IMR-90 (cell line): ENCODE data around the gene KCNJ6. TPM values are rescaled to one million over a fixed set of nuclear protein-coding genes. Genes with fewer than 3 reads are reported as not detected.

ENCODE experiments used
- ATAC-seq: fragments of 200-7000 bp; cut with Tn5 transposase; 2 replicates; pipeline ENCODE4 v1.9.1; 2020; ENCODE audit warnings: low read depth, mild to moderate bottlenecking, moderate library complexity
- BruUV-seq: library from RNA; stranded (reverse); fragments of 400-500 nt; replicated peaks from 2 replicates; lab custom pipeline; 2021; lab: Mats Ljungman, UMichigan
- CTCF ChIA-PET: fragments of 300-600 bp; formaldehyde crosslinking; extraction: SDS; loops from one replicate; lab custom pipeline; 2021; ENCODE audit warnings: antibody characterized with exemption; lab: Yijun Ruan, JAX
- POLR2A ChIA-PET: fragments of 300-600 bp; sonication (Branson Sonifier 250); formaldehyde crosslinking; loops from one replicate; lab custom pipeline; 2022; ENCODE audit warnings: antibody characterized with exemption; ENCODE audit not compliant: unreplicated experiment; lab: Charles Lee
- DNase-seq: peaks from one replicate; pipeline ENCODE4 v3.0.0; 2013
- H2AFZ ChIP-seq: replicated peaks from 2 replicates; pipeline ENCODE3; 2013; ENCODE audit warnings: low read length, mild to moderate bottlenecking; ENCODE audit not compliant: poor library complexity
- H2AK5ac ChIP-seq: 2 replicates; pipeline ENCODE4 v1.6.1; 2013; ENCODE audit warnings: low read depth, low read length, inconsistent platforms
- H2AK9ac ChIP-seq: replicated peaks from 2 replicates; pipeline ENCODE3; 2013; ENCODE audit warnings: mild to moderate bottlenecking, low read depth, low read length, moderate library complexity; ENCODE audit not compliant: poor library complexity
- H2BK120ac ChIP-seq: 2 replicates; pipeline ENCODE4 v1.6.1; 2013; ENCODE audit warnings: low read depth, low read length, inconsistent platforms
- H2BK15ac ChIP-seq: 3 replicates; pipeline ENCODE4 v1.6.1; 2013; ENCODE audit warnings: low read depth, low read length, inconsistent platforms
- H2BK20ac ChIP-seq: 2 replicates; pipeline ENCODE4 v1.6.1; 2013; ENCODE audit warnings: low read depth, mild to moderate bottlenecking, inconsistent platforms, low read length, moderate library complexity
- H2BK5ac ChIP-seq: 2 replicates; pipeline ENCODE4 v1.6.1; 2013; ENCODE audit warnings: mild to moderate bottlenecking, low read depth, low read length, inconsistent platforms; ENCODE audit not compliant: poor library complexity, severe bottlenecking
- H3K14ac ChIP-seq: replicated peaks from 2 replicates; pipeline ENCODE4 v1.6.1; 2013; ENCODE audit warnings: low read depth, low read length, inconsistent platforms
- H3K18ac ChIP-seq: 2 replicates; pipeline ENCODE4 v1.6.1; 2013; ENCODE audit warnings: low read depth, low read length, control low read depth
- H3K23ac ChIP-seq: 2 replicates; pipeline ENCODE4 v1.6.1; 2013; ENCODE audit warnings: low read depth, low read length, inconsistent platforms
- H3K27ac ChIP-seq: 2 replicates; pipeline ENCODE4 v1.5.1; 2013; ENCODE audit warnings: mild to moderate bottlenecking, control low read depth, low read length; ENCODE audit not compliant: insufficient read depth
- H3K27me3 ChIP-seq: 2 replicates; pipeline ENCODE4 v1.6.1; 2013; ENCODE audit warnings: low read length; ENCODE audit not compliant: control insufficient read depth, insufficient read depth
- H3K36me3 ChIP-seq: 2 replicates; pipeline ENCODE4 v1.6.1; 2013; ENCODE audit warnings: low read length, mixed read lengths; ENCODE audit not compliant: control insufficient read depth, insufficient read depth
- H3K4ac ChIP-seq: 2 replicates; pipeline ENCODE4 v1.6.1; 2013; ENCODE audit warnings: low read depth, low read length, inconsistent platforms
- H3K4me1 ChIP-seq: 2 replicates; pipeline ENCODE4 v1.6.1; 2013; ENCODE audit warnings: low read length, mixed read lengths; ENCODE audit not compliant: control insufficient read depth, insufficient read depth
- H3K4me2 ChIP-seq: 2 replicates; pipeline ENCODE4 v1.6.1; 2013; ENCODE audit warnings: low read depth, mild to moderate bottlenecking, control low read depth, low read length, moderate library complexity
- H3K4me3 ChIP-seq: 2 replicates; pipeline ENCODE4 v1.5.1; 2013; ENCODE audit warnings: low read depth, mild to moderate bottlenecking, control low read depth, low read length, moderate library complexity; ENCODE audit not compliant: insufficient read depth
- H3K56ac ChIP-seq: 2 replicates; pipeline ENCODE4 v1.6.1; 2013; ENCODE audit warnings: low read length, inconsistent platforms; ENCODE audit not compliant: insufficient read depth; ENCODE audit errors: extremely low read depth
- H3K79me1 ChIP-seq, 2 experiments: 2 replicates each; pipeline ENCODE4 v1.6.1; 2013; ENCODE audit warnings: low read length in 2 of 2, inconsistent platforms in 1 of 2, low read depth in 1 of 2
- H3K9ac ChIP-seq: 2 replicates; pipeline ENCODE4 v1.6.1; 2013; ENCODE audit warnings: low read depth, low read length, control low read depth
- H3K9me1 ChIP-seq: 2 replicates; pipeline ENCODE4 v1.6.1; 2013; ENCODE audit warnings: low read length, inconsistent platforms; ENCODE audit not compliant: insufficient read depth
- H3K9me3 ChIP-seq: 2 replicates; pipeline ENCODE4 v1.6.1; 2013; ENCODE audit warnings: low read length; ENCODE audit not compliant: control insufficient read depth, insufficient read depth
- H4K20me1 ChIP-seq: 2 replicates; pipeline ENCODE4 v1.6.1; 2013; ENCODE audit warnings: low read length, inconsistent platforms; ENCODE audit not compliant: insufficient read depth
- H4K5ac ChIP-seq: 2 replicates; pipeline ENCODE4 v1.6.1; 2013; ENCODE audit warnings: mild to moderate bottlenecking, low read depth, low read length, control low read depth
- H4K8ac ChIP-seq, 2 experiments: 2 replicates each; pipeline ENCODE4 v1.6.1; 2013; ENCODE audit warnings: low read depth in 2 of 2, low read length in 2 of 2, control low read depth in 1 of 2, inconsistent platforms in 1 of 2
- H4K91ac ChIP-seq: 2 replicates; pipeline ENCODE4 v1.6.1; 2013; ENCODE audit warnings: low read depth, low read length, inconsistent platforms; ENCODE audit not compliant: insufficient read depth
- BHLHE40 ChIP-seq: fragments of 150-350 bp; IDR thresholded peaks from 2 replicates; pipeline ENCODE4 v1.6.1; 2016; ENCODE audit warnings: mild to moderate bottlenecking, low read depth, low read length
- CEBPB ChIP-seq: IDR thresholded peaks from 2 replicates; pipeline ENCODE4 v1.6.1; 2012; ENCODE audit warnings: low read depth, low read length, improper control_type of control experiment
- FOS ChIP-seq: fragments of 150-350 bp; IDR thresholded peaks from 2 replicates; pipeline ENCODE4 v1.6.1; 2016; ENCODE audit warnings: low read depth, low read length
- MAZ ChIP-seq: IDR thresholded peaks from 2 replicates; pipeline ENCODE4 v1.6.1; 2012; ENCODE audit warnings: low read depth, mild to moderate bottlenecking, low read length, improper control_type of control experiment, moderate library complexity, borderline replicate concordance
- MXI1 ChIP-seq: IDR thresholded peaks from 2 replicates; pipeline ENCODE4 v1.6.1; 2012; ENCODE audit warnings: low read depth, mild to moderate bottlenecking, low read length, moderate library complexity, borderline replicate concordance
- NFE2L2 ChIP-seq: fragments of 150-350 bp; IDR thresholded peaks from 2 replicates; pipeline ENCODE4 v1.6.1; 2016; ENCODE audit warnings: low read depth, mild to moderate bottlenecking, low read length
- POLR2A ChIP-seq: IDR thresholded peaks from 2 replicates; pipeline ENCODE4 v1.6.1; 2012; ENCODE audit warnings: mild to moderate bottlenecking, low read depth, low read length
- RAD21 ChIP-seq: IDR thresholded peaks from 2 replicates; pipeline ENCODE4 v1.6.1; 2012; ENCODE audit warnings: low read length, improper control_type of control experiment
- RCOR1 ChIP-seq: IDR thresholded peaks from 2 replicates; pipeline ENCODE4 v1.6.1; 2012; ENCODE audit warnings: mild to moderate bottlenecking, low read length, improper control_type of control experiment; ENCODE audit not compliant: insufficient replicate concordance
- RFX5 ChIP-seq: IDR thresholded peaks from 2 replicates; pipeline ENCODE4 v1.8.0; 2012; ENCODE audit warnings: low read depth, mild to moderate bottlenecking, low read length, moderate library complexity
- WGBS, 2 experiments: methylation state at CpG; one replicate each; pipeline versions ENCODE4 v1.1.5 to v1.1.7; 2013; ENCODE audit warnings: missing lambda C conversion rate in 2 of 2; ENCODE audit not compliant: insufficient read length in 1 of 2; ENCODE audit errors: extremely low coverage in 2 of 2; 5-methylcytosine and 5-hydroxymethylcytosine counted together
- dilution Hi-C: fragments of 300-500 bp; cut with HindIII; formaldehyde crosslinking; loops from one replicate; pipeline ENCODE4 v1.14.3; 2018; ENCODE audit warnings: low sequenced_read_pairs; ENCODE audit not compliant: unreplicated experiment
- in situ Hi-C: fragments of 300-500 bp; cut with MboI; formaldehyde crosslinking; loops from 3 replicates; pipeline ENCODE4 v1.14.3; 2019; ENCODE audit warnings: low sequenced_read_pairs, inconsistent platforms, mixed read lengths
- intact Hi-C: fragments of 100-400 bp; cut with micrococcal nuclease; formaldehyde crosslinking; loops from 2 replicates; pipeline ENCODE4 v1.10.0; 2022
- polyA plus RNA-seq, 3 experiments: library from polyadenylated mRNA; depleted of rRNA; stranded (reverse); fragments of >200 nt; gene quantifications; 2 replicates each; pipeline ENCODE4 v1.2.3, GENCODE V29; 2012; ENCODE audit warnings: low replicate concordance in 1 of 3
- total RNA-seq: library from RNA; depleted of rRNA; stranded (reverse); fragments of >200 nt; gene quantifications from 2 replicates; pipeline ENCODE4 v1.2.3, GENCODE V29; 2012
- TF ChIP-seq, protein P1 (sequence below): fragments of 150-350 bp; IDR thresholded peaks from 2 replicates; pipeline ENCODE4 v1.6.1; 2016; ENCODE audit warnings: low read depth, mild to moderate bottlenecking, low read length, moderate library complexity, borderline replicate concordance
- TF ChIP-seq, protein P2 (sequence below): fragments of 150-350 bp; IDR thresholded peaks from 2 replicates; pipeline ENCODE4 v1.6.1; 2017; ENCODE audit warnings: mild to moderate bottlenecking, antibody characterized with exemption, low read length, low read depth
- TF ChIP-seq, protein P3 (sequence below): conservative IDR thresholded peaks from 2 replicates; pipeline ENCODE4 v1.5.1; 2012; ENCODE audit warnings: mild to moderate bottlenecking, low read depth, low read length, improper control_type of control experiment

Gene KCNJ6
- total and polyA plus RNA-seq, 2 of the 4 experiments (the other 2 are of a cell fraction): under 0.01 to 0.02 TPM

DNA sequence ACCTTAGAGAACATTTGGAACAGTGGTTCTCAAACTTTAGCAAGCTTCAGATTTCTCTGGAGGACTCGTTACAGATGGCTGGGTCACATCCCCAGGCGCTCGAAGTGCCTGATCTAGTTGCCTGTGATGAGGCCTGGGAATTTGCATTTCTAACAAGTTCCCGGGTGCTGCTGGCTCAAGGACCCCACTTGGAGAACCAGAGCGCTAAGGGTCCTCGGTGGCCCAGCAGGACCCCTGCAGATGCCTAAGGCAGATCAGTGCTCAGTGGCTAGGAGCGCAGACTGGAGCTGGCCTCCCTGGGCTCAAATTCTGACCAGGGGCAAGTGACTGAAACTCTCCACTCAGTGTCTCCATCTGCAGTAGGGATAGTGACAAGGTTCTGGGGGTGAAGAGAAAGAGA is 341.5 kb downstream of the KCNJ6 start:
- ChIA-PET CTCF (interaction anchor here (1.6 kb wide), 1 partner anchor 10 kb away, joined by 3 read pairs; no protein-coding TSS in a partner anchor), POLR2A (no interaction called here)
- Histone ChIP-seq H3K14ac (no peak overlapping the region), H3K36me3 (no peaks in the 10 kb centered on the region), H2BK15ac (no peak overlapping the region), H3K79me1 (no peaks in the 10 kb centered on the region), H3K27ac (no peak overlapping the region), H3K4me1 (no peaks in the 10 kb centered on the region), H2BK20ac (no peak overlapping the region), H2BK120ac (no peak overlapping the region), H3K27me3 (peaks cover 8% of the 10 kb centered on the region), H2AK9ac (no peak overlapping the region), H3K4ac (no peak overlapping the region), H4K5ac (no peak overlapping the region), H2AFZ (no peak overlapping the region), H4K91ac (no peak overlapping the region), H3K18ac (no peak overlapping the region), H3K4me2 (no peak overlapping the region), H4K8ac (no peak overlapping the region), H2BK5ac (no peak overlapping the region), H3K9me1 (no peaks in the 10 kb centered on the region), H2AK5ac (no peak overlapping the region), H4K20me1 (no peaks in the 10 kb centered on the region), H3K4me3 (no peak overlapping the region), H3K56ac (no peak overlapping the region), H3K9me3 (peaks cover 7% of the 10 kb centered on the region), H3K23ac (no peak overlapping the region), H3K9ac (no peak overlapping the region)
- DNase-seq: no peak
- dilution Hi-C loops (no loop called here), intact Hi-C loops (no loop called here), in situ Hi-C loops (no loop called here)
- BruUV-seq: no TSS peak
- no CpG with 5 or more reads among the region's 7 CpGs for WGBS, 2 experiments
- TF ChIP-seq RAD21: no peak
- TF ChIP-seq, protein P1, sequence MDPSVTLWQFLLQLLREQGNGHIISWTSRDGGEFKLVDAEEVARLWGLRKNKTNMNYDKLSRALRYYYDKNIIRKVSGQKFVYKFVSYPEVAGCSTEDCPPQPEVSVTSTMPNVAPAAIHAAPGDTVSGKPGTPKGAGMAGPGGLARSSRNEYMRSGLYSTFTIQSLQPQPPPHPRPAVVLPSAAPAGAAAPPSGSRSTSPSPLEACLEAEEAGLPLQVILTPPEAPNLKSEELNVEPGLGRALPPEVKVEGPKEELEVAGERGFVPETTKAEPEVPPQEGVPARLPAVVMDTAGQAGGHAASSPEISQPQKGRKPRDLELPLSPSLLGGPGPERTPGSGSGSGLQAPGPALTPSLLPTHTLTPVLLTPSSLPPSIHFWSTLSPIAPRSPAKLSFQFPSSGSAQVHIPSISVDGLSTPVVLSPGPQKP: no peak
- no peak for TF ChIP-seq RCOR1
- no peak for TF ChIP-seq MXI1
- TF ChIP-seq BHLHE40: no peak
- no peak for TF ChIP-seq CEBPB
- TF ChIP-seq NFE2L2: no peak
- TF ChIP-seq MAZ: no peak
- TF ChIP-seq, protein P2, sequence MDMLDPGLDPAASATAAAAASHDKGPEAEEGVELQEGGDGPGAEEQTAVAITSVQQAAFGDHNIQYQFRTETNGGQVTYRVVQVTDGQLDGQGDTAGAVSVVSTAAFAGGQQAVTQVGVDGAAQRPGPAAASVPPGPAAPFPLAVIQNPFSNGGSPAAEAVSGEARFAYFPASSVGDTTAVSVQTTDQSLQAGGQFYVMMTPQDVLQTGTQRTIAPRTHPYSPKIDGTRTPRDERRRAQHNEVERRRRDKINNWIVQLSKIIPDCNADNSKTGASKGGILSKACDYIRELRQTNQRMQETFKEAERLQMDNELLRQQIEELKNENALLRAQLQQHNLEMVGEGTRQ: no peak
- TF ChIP-seq, protein P3, sequence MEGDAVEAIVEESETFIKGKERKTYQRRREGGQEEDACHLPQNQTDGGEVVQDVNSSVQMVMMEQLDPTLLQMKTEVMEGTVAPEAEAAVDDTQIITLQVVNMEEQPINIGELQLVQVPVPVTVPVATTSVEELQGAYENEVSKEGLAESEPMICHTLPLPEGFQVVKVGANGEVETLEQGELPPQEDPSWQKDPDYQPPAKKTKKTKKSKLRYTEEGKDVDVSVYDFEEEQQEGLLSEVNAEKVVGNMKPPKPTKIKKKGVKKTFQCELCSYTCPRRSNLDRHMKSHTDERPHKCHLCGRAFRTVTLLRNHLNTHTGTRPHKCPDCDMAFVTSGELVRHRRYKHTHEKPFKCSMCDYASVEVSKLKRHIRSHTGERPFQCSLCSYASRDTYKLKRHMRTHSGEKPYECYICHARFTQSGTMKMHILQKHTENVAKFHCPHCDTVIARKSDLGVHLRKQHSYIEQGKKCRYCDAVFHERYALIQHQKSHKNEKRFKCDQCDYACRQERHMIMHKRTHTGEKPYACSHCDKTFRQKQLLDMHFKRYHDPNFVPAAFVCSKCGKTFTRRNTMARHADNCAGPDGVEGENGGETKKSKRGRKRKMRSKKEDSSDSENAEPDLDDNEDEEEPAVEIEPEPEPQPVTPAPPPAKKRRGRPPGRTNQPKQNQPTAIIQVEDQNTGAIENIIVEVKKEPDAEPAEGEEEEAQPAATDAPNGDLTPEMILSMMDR: no peak
- no peak for TF ChIP-seq POLR2A
- TF ChIP-seq RFX5: no peak
- TF ChIP-seq FOS: no peak
- ATAC-seq: no peak
